HG02610 (cell line): Measurements from ENCODE around the gene GRAMD1B.
"Not testable (repeated sequence)": the region's sequence is repeated elsewhere in the genome, so short reads cannot be mapped to it uniquely, and the experiment has no call there.

Source experiments
- ATAC-seq: cut with Tn5 transposase; IDR thresholded peaks from one replicate; pipeline ENCODE4 v1.9.1; 2021; ENCODE audit warnings: mild to moderate bottlenecking, moderate library complexity; ENCODE audit not compliant: unreplicated experiment

GRAMD1B gene

GRCh38 chr11:123439616-123440015 is 9.5 kb downstream of the GRAMD1B start:
- no peak for ATAC-seq

GRCh38 chr11:123441161-123441560 is 11.1 kb downstream of the GRAMD1B start:
- ATAC-seq = no peak

- no peak for ATAC-seq
These were observed 14.0 kb downstream of the GRAMD1B start for GRCh38 chr11:123443851-123444623.

DNA sequence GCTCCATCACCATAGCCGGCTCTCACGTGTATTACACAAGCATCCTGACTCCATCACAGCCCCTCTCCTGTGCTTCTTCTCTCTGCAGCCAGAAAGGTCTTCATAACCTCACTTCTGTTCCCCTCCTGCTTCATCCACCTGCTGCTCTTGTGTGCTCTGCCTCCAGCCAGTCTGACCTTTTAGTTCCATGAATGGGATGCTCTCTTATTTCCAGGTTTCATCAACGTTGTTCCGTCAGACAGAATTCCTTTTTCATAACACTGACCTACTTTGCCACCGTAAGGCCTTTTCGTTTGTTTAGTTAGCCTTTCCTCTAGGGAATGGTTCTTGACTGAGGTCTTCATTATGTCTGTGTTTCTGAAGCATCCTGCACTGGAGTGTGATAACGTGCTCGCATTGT is 18.8 kb downstream of the GRAMD1B start:
- ATAC-seq = no peak

DNA sequence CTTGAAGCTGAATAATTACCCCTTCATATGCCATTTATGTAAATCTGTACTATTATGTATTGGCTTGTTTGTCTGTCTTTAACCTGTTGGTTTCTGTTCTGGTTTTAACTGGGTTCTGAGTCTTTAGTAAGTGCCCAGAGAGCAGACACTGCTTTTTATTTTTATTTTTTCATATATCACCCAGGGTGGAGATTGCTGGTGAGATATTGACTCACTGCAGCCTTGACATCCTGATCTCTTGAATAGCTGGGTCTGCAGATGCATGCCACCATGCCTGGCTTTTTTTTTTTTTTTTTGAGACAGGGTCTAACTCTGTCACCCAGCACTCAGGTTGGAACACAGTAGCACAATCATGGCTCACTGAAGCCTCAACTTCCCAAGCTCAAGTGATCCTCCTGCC is 19.4 kb downstream of the GRAMD1B start:
- ATAC-seq = no peak

GRCh38 chr11:123450623-123451022 is 20.6 kb downstream of the GRAMD1B start:
- no peak for ATAC-seq

GRCh38 chr11:123451183-123451781 is 21.2 kb downstream of the GRAMD1B start:
- no peak for ATAC-seq

GRCh38 chr11:123452794-123453193 is 22.7 kb downstream of the GRAMD1B start:
- ATAC-seq = no peak

GRCh38 chr11:123454060-123454651 is 24.1 kb downstream of the GRAMD1B start:
- ATAC-seq = no peak

GRCh38 chr11:123454796-123455195 is 24.7 kb downstream of the GRAMD1B start:
- no peak for ATAC-seq

DNA sequence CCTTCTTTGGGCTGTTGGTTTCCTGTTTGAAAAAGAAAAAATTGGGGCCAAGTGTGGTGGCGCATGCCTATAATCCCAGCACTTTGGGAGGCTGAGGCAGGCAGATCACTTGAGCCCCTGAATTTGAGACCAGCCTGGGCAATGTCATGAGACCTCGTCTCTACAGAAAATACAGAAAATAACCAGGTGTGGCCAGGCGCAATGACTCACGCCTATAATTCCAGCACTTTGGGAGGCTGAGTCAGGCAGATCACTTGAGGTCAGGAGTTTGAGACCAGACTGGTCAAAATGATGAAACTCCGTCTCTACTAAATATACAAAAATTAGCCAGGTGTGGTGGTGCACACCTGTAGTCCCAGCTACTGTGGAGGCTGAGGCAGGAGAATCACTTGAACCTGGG is 26.4 kb downstream of the GRAMD1B start:
- not testable (repeated sequence) for ATAC-seq

DNA sequence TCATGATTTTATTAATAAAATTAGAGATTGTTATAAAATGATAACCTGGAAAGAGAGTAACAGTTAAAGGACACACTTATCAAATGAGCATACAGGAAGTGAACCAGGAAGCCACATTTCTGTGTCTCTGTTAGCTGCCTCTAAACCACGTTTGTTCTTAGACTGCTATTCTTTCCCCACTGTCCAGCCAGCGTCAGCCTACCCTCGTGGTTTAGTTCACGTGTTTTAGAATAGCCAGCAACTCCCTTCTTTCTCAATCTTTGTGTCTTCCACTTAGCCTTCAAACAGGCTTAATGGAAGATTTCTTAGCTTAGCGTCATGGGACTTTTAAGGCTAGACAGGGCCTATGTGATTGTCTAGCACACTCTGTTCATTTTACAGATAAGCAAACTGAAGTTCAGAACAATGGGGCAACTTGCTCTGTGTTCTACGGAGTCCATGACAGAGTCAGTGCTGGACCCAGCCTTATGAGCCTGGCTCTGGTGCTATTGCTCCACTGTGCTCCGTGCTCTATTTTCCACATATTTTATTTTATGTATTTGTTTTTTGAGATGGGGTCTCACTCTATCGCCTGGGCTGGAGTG is 27.2 kb downstream of the GRAMD1B start:
- no peak for ATAC-seq

DNA sequence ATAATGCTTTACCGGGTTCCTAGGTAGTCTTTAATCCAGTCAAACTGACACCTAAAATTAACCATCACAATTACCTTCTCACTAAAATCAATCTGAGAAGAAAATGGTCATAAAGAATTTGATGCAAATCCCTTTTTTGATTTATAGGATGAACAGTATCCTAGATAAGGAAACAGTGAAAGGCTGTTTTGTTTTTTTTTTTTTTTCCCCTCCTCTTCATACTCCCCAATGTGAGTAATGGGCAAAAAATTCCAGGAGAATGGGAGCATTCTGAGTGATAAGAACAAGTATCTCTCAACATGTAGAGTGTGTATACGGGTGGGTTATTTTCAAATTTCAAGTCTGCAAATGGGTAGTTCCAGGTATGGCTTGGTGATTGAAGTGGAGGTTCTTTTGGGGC is 28.4 kb downstream of the GRAMD1B start:
- no peak for ATAC-seq

DNA sequence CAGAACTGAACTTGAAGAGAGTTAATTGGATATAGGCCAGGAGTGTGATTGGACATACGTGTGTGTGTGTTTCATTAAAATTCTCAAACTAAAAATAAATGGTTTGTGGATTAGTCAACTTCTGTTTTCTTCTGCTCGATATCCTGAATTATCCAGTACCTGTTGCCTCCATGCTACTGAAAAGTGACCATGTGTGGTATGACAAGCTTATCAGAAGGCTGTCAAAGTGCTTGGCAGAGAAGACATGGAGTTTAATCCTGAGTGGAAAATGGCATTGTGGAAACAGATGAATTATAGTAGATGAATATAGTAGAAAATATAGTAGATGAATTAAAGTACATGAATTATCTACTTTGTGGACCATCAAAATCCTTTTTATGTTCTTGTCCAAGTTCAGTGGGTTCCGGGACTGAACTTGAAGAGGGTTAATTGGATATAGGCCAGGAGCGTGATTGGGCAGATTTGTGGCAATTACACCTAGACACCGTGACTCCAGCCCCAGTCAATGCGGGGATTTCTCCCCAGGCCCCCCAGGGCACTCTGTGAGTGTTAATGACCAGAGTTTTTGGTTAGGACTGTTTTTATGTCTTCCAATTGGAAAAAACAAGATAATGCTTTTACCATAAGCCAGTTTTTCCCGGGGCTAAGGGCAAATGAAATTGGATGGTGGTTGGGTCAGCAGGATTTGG is 30.1 kb downstream of the GRAMD1B start:
- ATAC-seq = no peak

DNA sequence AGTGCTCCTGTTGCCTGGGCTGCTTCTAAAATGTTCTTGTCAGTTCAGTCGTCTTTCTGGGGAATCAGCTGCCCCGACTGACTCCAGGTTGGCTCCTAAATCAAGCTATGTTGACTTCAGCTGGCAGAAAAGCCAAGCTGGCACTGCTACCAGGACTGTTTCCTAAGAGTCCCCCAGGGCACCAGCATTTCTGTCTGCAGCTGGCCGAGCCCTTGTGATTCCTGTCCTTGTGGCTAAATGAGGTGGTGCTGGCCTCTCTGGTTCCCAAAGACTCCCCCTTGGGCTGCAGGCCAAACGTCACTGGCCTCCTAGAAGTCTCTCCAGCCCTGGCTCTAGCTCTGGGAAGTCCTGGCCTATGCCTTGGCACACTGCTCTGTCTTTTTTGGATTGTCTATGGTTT is 31.1 kb downstream of the GRAMD1B start:
- ATAC-seq = no peak

GRCh38 chr11:123465667-123466066 is 35.6 kb downstream of the GRAMD1B start:
- not testable (repeated sequence) for ATAC-seq

GRCh38 chr11:123466172-123466571 is 36.1 kb downstream of the GRAMD1B start:
- ATAC-seq = not testable (repeated sequence)

- no peak for ATAC-seq
These were observed 39.0 kb downstream of the GRAMD1B start for GRCh38 chr11:123469089-123469488.

DNA sequence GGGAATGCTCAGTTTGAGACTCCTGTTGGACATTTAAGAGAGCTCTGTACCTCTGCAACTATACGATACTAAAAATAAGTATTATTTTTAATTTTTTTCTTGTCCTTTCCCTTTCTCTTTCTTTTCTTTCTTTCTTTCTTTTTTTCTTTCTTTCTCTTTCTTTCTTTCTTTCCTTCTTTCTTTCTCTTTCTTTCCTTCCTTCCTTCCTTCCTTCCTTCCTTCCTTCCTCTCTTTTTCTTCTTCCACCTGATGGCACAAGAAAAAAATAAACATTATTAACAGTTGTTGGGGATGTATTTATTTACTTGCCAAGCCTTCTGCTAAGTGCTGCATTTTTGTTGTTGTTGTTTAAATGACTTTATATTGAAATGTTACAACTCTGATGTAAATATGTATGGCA is 39.5 kb downstream of the GRAMD1B start:
- no peak for ATAC-seq

GRCh38 chr11:123470842-123471241 is 40.8 kb downstream of the GRAMD1B start:
- no peak for ATAC-seq

DNA sequence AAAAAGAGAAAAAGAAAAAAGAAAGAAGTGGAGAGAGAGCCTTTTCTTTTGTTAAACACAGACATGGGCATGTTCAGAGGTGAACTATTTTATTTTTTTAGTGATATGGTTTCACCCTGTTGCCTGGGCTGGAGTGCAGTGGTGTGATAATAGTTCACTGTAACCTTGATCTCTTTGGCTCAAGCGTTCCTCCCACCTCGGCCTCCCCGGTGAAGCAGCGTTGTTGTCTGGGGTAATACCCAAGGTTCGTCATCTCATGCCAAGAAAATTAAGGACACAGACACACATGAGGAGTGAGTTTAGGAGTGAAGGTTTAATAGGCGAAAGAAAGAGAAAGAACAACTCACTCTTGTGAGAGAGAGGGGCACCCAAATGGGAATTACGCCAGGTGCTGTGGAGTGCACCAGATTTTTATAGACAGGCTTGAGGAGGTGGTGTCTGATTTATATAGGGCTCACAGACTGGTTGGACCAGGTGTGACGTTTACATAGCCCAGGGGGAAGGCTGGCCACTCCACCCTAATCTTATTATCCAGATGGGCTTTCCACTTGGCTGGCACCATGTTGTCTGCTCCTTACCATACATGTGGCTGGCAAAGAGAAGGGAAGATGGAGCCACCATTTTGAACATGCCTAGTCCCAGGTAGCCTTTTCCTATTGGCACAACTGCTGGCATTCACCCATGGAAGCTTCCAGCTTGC is 42.3 kb downstream of the GRAMD1B start:
- ATAC-seq = no peak
